K562 (cell line): ENCODE data around the gene TEX54.

ENCODE experiments used
- BACH1 ChIP-seq: fragments of 200-800 bp; sonication (Bioruptor generic); IDR thresholded peaks from 2 replicates; pipeline ENCODE4 v1.6.1; 2016; ENCODE audit warnings: missing genetic modification characterization, missing compliant biosample characterization
- CC2D1A ChIP-seq: fragments of 450-650 bp; IDR thresholded peaks from 2 replicates; pipeline ENCODE4 v1.6.1; 2017; ENCODE audit warnings: mild to moderate bottlenecking
- CTCF ChIP-seq, 3 experiments: IDR thresholded peaks in 2 of 3; conservative IDR thresholded peaks in 1 of 3; 2 replicates each; pipeline ENCODE4 v1.5.1; 2011 to 2012; ENCODE audit warnings: low read length in 3 of 3, mild to moderate bottlenecking in 3 of 3, control low read depth in 2 of 3, improper control_type of control experiment in 1 of 3, inconsistent platforms in 1 of 3, low read depth in 1 of 3, mixed read lengths in 1 of 3, moderate library complexity in 1 of 3; ENCODE audit not compliant: insufficient read depth in 2 of 3
- EZH2 ChIP-seq: IDR thresholded peaks from 2 replicates; pipeline ENCODE4 v1.6.1; 2012; ENCODE audit warnings: low read depth, mild to moderate bottlenecking, inconsistent platforms, low read length, borderline replicate concordance
- FOXP1 ChIP-seq: sonication (generic); formaldehyde crosslinking; IDR thresholded peaks from 2 replicates; pipeline ENCODE4 v1.8.0; 2022; ENCODE audit warnings: mild to moderate bottlenecking, missing genetic modification reagents
- HNRNPUL1 ChIP-seq: fragments of 200-400 bp; formaldehyde crosslinking; IDR thresholded peaks from 2 replicates; pipeline ENCODE4 v1.6.1; 2017; ENCODE audit warnings: low read length
- JUN ChIP-seq, 2 experiments: sonication (generic) in 1 of 2; formaldehyde crosslinking in 1 of 2; IDR thresholded peaks; 2 replicates each; pipeline versions ENCODE4 v1.6.1 to v1.8.0; 2012 to 2022; ENCODE audit warnings: borderline replicate concordance in 2 of 2, mild to moderate bottlenecking in 2 of 2, improper control_type of control experiment in 1 of 2, low read depth in 1 of 2, low read length in 1 of 2, missing genetic modification reagents in 1 of 2
- NFATC3 ChIP-seq: fragments of 450-650 bp; IDR thresholded peaks from 2 replicates; pipeline ENCODE4 v1.6.1; 2017; ENCODE audit warnings: mild to moderate bottlenecking
- NR3C1 ChIP-seq: sonication (generic); formaldehyde crosslinking; IDR thresholded peaks from 2 replicates; pipeline ENCODE4 v1.8.1; 2022; ENCODE audit warnings: missing genetic modification reagents
- ZKSCAN3 ChIP-seq: fragments of 250-450 bp; sonication (Bioruptor Pico); IDR thresholded peaks from 2 replicates; pipeline ENCODE4 v1.4.0; 2020

DNA sequence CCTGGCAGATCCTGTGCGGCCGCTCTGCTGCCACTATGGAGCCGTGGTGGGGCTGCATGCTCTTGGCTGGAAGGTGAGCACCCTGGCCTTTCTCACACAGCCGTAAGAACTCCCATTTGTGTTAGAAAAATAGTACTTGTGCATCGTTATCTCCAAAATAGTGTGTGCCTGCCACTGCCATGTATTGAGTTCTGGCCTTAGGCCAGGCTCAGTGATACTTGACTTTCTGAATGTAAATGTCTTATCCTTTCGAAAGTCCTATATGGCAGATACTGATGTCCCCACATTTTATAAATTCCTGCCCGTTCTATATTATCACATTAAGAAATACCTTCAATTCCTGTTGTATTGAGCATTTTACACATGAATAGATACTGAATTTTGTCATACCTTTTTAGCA lies 49.9 kb downstream of the TEX54 start:
- no peak for TF ChIP-seq JUN (IDR thresholded peaks at IDR 0.05; ENCODE audit: borderline replicate concordance, low read depth, low read length)
- no peak for TF ChIP-seq JUN (CRISPR knock-in tag; IDR thresholded peaks at IDR 0.05; ENCODE audit: borderline replicate concordance)
- no peak for TF ChIP-seq CTCF (IDR thresholded peaks at IDR 0.05 in 2 of 3, conservative IDR thresholded peaks at IDR 0.05 in 1 of 3; ENCODE audit: insufficient read depth in 2 of 3, low read depth in 1 of 3, low read length in 3 of 3)
- no peak for TF ChIP-seq ZKSCAN3
- TF ChIP-seq FOXP1 (CRISPR knock-in tag): no peak
- TF ChIP-seq NFATC3: no peak
- no peak for TF ChIP-seq BACH1 (tag)
- no peak for TF ChIP-seq EZH2
- no peak for TF ChIP-seq HNRNPUL1
- no peak for TF ChIP-seq NR3C1
- TF ChIP-seq CC2D1A: no peak
